Spleen (tissue), 7 donors: Measurements from ENCODE around the gene GSTT4.

Experiments used
- POLR2A ChIP-seq, 3 donors: fragments of 450-650 bp; IDR thresholded peaks; one replicate each; pipeline ENCODE4 v1.5.1; 2017; ENCODE audit warnings: antibody characterized with exemption in 3 of 3, mild to moderate bottlenecking in 1 of 3
- TF ChIP-seq, protein P1 (sequence below), 11 experiments: fragments of 200-600 bp in 7 of 11; fragments of 450-650 bp in 4 of 11; sonication (generic) in 4 of 11; IDR thresholded peaks in 8 of 11; conservative IDR thresholded peaks in 3 of 11; 1 replicate in 7 of 11; 2 replicates in 4 of 11; pipeline versions ENCODE4 v1.4.0 to v1.8.0; 2016 to 2021; ENCODE audit warnings: antibody characterized with exemption in 11 of 11, inconsistent platforms in 4 of 11, mild to moderate bottlenecking in 1 of 11
- donor health status: DM: no; HTN: no; CAD: no; lungs with moderate emphysema.
- donor health status: DM: no; HTN: no; CAD: no.
- donor health status: DM: no; HTN: no; CAD: no.

- TF ChIP-seq, protein P1, sequence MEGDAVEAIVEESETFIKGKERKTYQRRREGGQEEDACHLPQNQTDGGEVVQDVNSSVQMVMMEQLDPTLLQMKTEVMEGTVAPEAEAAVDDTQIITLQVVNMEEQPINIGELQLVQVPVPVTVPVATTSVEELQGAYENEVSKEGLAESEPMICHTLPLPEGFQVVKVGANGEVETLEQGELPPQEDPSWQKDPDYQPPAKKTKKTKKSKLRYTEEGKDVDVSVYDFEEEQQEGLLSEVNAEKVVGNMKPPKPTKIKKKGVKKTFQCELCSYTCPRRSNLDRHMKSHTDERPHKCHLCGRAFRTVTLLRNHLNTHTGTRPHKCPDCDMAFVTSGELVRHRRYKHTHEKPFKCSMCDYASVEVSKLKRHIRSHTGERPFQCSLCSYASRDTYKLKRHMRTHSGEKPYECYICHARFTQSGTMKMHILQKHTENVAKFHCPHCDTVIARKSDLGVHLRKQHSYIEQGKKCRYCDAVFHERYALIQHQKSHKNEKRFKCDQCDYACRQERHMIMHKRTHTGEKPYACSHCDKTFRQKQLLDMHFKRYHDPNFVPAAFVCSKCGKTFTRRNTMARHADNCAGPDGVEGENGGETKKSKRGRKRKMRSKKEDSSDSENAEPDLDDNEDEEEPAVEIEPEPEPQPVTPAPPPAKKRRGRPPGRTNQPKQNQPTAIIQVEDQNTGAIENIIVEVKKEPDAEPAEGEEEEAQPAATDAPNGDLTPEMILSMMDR (IDR thresholded peaks at IDR 0.05 in 8 of 11, conservative IDR thresholded peaks at IDR 0.05 in 3 of 11), result no peak
- no peak for TF ChIP-seq POLR2A (IDR thresholded peaks at IDR 0.05)
Observed at GRCh38 chr22:24008022-24008283, 2.7 kb upstream of the GSTT4 start.
